Common myeloid progenitor, CD34-positive (primary cell): ENCODE measurements around the gene OTULIN.

Experiments
- CTCF ChIA-PET: fragments of 350-600 bp; sonication (Branson Sonifier 250); formaldehyde crosslinking; loops from one replicate; lab custom pipeline; 2021; ENCODE audit warnings: antibody characterized with exemption; lab: Charles Lee
- POLR2A ChIA-PET: fragments of 350-600 bp; sonication (Branson Sonifier 250); formaldehyde crosslinking; loops from one replicate; lab custom pipeline; 2021; ENCODE audit warnings: antibody characterized with exemption; lab: Charles Lee
- DNase-seq, 3 donors: peaks; one replicate each; pipeline versions ENCODE4 v3.0.0 to v3.0.0-alpha.2; 2013
- H3K27ac ChIP-seq, 2 experiments: 1 replicate in 1 of 2; 2 replicates in 1 of 2; pipeline ENCODE4 v1.7.0; 2013; ENCODE audit warnings: inconsistent platforms in 2 of 2, low read length in 2 of 2, mild to moderate bottlenecking in 2 of 2, low read depth in 1 of 2, moderate library complexity in 1 of 2; ENCODE audit not compliant: severe bottlenecking in 2 of 2, insufficient read depth in 1 of 2, poor library complexity in 1 of 2
- H3K27me3 ChIP-seq, 5 experiments: replicated peaks in 2 of 5; 1 replicate in 3 of 5; 2 replicates in 2 of 5; pipeline versions ENCODE4 v1.6.1 to v1.7.0; 2013; ENCODE audit warnings: low read length in 4 of 5, mild to moderate bottlenecking in 2 of 5, moderate library complexity in 2 of 5, inconsistent platforms in 1 of 5; ENCODE audit not compliant: insufficient read depth in 5 of 5, control insufficient read depth in 4 of 5
- H3K36me3 ChIP-seq, 4 experiments: 1 replicate in 2 of 4; 2 replicates in 2 of 4; pipeline versions ENCODE4 v1.6.1 to v1.7.0; 2013; ENCODE audit warnings: low read length in 3 of 4, control low read depth in 1 of 4, mild to moderate bottlenecking in 1 of 4; ENCODE audit not compliant: control insufficient read depth in 4 of 4, insufficient read depth in 4 of 4
- H3K4me1 ChIP-seq, 4 experiments: 1 replicate in 3 of 4; 2 replicates in 1 of 4; pipeline versions ENCODE4 v1.6.1 to v1.7.1; 2013; ENCODE audit warnings: low read length in 3 of 4, mild to moderate bottlenecking in 3 of 4, control low read depth in 1 of 4, inconsistent platforms in 1 of 4, moderate library complexity in 1 of 4; ENCODE audit not compliant: control insufficient read depth in 4 of 4, insufficient read depth in 4 of 4; ENCODE audit errors: control extremely low read depth in 1 of 4
- H3K4me3 ChIP-seq, 7 experiments: 1 replicate in 4 of 7; 2 replicates in 3 of 7; pipeline versions ENCODE4 v1.5.1 to v1.7.0; 2013; ENCODE audit warnings: mild to moderate bottlenecking in 7 of 7, low read length in 6 of 7, moderate library complexity in 6 of 7, inconsistent platforms in 2 of 7, low read depth in 2 of 7, control low read depth in 1 of 7; ENCODE audit not compliant: insufficient read depth in 4 of 7, control insufficient read depth in 1 of 7; ENCODE audit errors: extremely low read depth in 1 of 7
- H3K9me3 ChIP-seq, 5 experiments: 1 replicate in 4 of 5; 2 replicates in 1 of 5; pipeline versions ENCODE4 v1.6.1 to v1.7.1; 2013; ENCODE audit warnings: low read length in 4 of 5, mild to moderate bottlenecking in 2 of 5, inconsistent platforms in 1 of 5, low read depth in 1 of 5, moderate library complexity in 1 of 5; ENCODE audit not compliant: control insufficient read depth in 4 of 5, insufficient read depth in 2 of 5; ENCODE audit errors: control extremely low read depth in 1 of 5
- WGBS: methylation state at CpG from one replicate; pipeline ENCODE4 v1.1.5; 2013; ENCODE audit not compliant: insufficient coverage; 5-methylcytosine and 5-hydroxymethylcytosine counted together

OTULIN gene

DNA sequence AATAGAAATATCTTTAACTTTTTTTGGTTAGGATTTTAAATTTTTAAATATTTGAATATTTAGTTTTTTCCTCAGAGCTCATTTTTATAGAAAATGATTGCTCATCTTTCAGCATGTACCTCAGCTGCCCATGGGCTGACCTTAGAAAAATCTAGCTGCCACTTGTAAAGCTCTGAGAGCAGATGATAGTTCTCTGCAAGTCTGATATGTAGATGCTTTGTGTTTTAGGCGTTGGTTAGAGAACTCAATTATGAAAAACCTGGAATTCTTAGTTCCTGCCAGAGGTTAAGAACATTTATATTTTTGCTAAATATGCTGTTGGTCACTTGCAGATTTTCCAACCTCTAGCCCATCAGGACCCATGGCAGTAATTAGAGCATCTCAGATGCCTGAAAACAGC is 15.1 kb downstream of the OTULIN start:
- CTCF ChIA-PET = interaction anchor here (1.0 to 1.3 kb wide), 3 partner anchors 10 to 47 kb away, joined by 3 to 7 read pairs (median 5); no protein-coding TSS in a partner anchor

DNA sequence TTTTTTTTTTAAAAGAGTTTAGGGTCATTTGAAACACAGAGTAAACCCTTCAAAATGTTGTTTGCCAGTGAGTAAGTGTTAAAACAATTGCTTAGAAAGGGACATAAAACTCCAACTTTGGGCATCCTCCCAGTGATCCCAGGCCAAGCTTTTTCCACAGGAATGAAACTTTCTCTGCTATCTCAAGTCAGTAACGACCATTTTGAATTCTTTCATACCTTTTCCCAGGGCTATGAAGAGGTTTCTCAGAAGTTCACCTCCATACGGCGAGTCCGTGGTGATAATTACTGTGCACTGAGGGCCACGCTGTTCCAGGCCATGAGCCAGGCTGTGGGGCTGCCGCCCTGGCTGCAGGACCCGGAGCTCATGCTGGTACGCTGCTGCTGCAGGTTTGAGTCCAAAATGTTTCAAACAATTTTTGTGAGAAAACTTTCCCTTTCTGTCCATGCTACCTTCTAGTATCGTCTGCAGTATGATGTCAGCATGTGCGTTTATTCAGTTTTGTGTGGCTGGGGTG is 16.8 kb downstream of the OTULIN start:
- WGBS = 99% methylated on average over 8 of the region's 10 CpGs

More for the DNA sequence above, 15.1 kb downstream of the OTULIN start:
- POLR2A ChIA-PET = no interaction called here
- H3K36me3 ChIP-seq = peaks cover 4 to 48% (median 32%) of the 10 kb centered on the region in 4 experiments
- H3K4me3 ChIP-seq = no peak overlapping the region
- H3K27me3 ChIP-seq = no peaks in the 10 kb centered on the region
- no peak for DNase-seq
- peaks cover 16 to 37% (median 27%) of the 10 kb centered on the region in 4 experiments for H3K4me1 ChIP-seq
- H3K9me3 ChIP-seq = no peaks in the 10 kb centered on the region
- 88% methylated on average over 1 of the region's 1 CpG for WGBS
- H3K27ac ChIP-seq = no peak overlapping the region

DNA sequence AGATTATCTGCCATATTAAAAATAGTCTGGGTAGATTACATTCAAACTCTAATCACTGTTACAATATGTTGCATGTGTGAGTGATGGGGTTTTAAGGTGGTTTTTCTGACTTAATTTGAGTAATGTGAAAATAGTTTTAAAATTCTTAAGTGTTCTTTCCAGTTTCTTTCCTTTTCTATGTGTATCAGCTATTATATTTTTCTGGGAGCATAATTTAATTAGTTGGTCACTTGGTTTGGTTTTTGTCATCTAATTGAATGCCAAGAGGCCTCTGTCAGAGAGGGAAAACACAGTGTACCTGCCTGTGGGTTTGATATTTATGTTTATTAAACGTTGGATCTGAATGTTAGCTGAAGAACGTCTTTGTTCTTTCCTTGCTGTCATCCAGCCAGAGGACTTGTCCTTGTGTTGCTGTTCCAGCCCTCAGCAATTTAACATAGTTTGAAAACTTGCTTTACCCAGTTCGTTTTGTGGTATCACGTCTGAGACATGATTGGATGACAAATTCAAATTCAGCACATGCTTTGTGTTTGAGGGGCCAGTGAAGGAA is 19.5 kb downstream of the OTULIN start:
- 100% methylated on average over 2 of the region's 4 CpGs for WGBS
- Histone ChIP-seq H3K4me3 (no peak overlapping the region), H3K36me3 (peaks cover 17 to 74% (median 47%) of the 10 kb centered on the region in 4 experiments), H3K4me1 (peaks cover 0 to 2% (median 0%) of the 10 kb centered on the region in 4 experiments), H3K27me3 (no peaks in the 10 kb centered on the region), H3K27ac (no peak overlapping the region), H3K9me3 (no peaks in the 10 kb centered on the region)
- ChIA-PET CTCF (interaction anchor here (0.6 to 3.2 kb wide), 9 partner anchors 8 to 321 kb away, joined by 3 to 21 read pairs (median 11); no protein-coding TSS in a partner anchor), POLR2A (no interaction called here)
- DNase-seq = no peak

More for the DNA sequence above, 16.8 kb downstream of the OTULIN start:
- Histone ChIP-seq H3K4me1 (peaks cover 7 to 22% (median 10%) of the 10 kb centered on the region in 4 experiments), H3K27me3 (no peaks in the 10 kb centered on the region), H3K36me3 (peaks cover 4 to 51% (median 35%) of the 10 kb centered on the region in 4 experiments), H3K27ac (no peak overlapping the region), H3K4me3 (no peak overlapping the region), H3K9me3 (no peaks in the 10 kb centered on the region)
- CTCF ChIA-PET = interaction anchor here (0.6 to 1.7 kb wide), 4 partner anchors 11 to 702 kb away, joined by 3 to 5 read pairs (median 3); no protein-coding TSS in a partner anchor
- DNase-seq = no peak
- POLR2A ChIA-PET = no interaction called here

DNA sequence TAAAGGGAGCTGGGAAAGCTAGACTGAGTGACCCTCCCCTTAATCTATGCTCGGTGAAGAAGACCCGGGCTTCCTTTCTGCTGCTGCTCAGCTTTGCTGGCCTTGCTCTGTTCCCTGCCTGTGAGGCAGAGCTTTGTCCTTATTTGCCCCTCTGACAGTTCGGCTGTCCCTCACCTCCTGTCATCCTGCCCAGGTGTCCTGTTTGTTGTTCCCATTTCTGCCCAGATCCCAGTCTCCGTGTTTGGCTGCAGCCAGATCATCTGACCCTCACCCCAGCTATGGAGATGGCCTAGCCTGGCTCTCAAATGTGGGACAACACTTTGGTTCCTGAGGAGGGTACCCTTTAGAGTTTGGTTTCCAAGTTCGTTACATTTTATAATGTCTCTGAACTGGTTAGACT is 20.2 kb downstream of the OTULIN start:
- ChIA-PET CTCF (interaction anchor here (0.6 to 3.2 kb wide), 14 partner anchors 9 to 330 kb away, joined by 3 to 21 read pairs (median 6); no protein-coding TSS in a partner anchor), POLR2A (no interaction called here)
- Histone ChIP-seq H3K36me3 (peaks cover 24 to 75% (median 45%) of the 10 kb centered on the region in 4 experiments), H3K4me3 (no peak overlapping the region), H3K9me3 (peaks cover 0 to 2% (median under 1%) of the 10 kb centered on the region in 5 experiments), H3K4me1 (peaks cover 0 to 2% (median 0%) of the 10 kb centered on the region in 4 experiments), H3K27ac (no peak overlapping the region), H3K27me3 (no peaks in the 10 kb centered on the region)
- WGBS = 93% methylated on average over 4 of the region's 5 CpGs
- no peak for DNase-seq

DNA sequence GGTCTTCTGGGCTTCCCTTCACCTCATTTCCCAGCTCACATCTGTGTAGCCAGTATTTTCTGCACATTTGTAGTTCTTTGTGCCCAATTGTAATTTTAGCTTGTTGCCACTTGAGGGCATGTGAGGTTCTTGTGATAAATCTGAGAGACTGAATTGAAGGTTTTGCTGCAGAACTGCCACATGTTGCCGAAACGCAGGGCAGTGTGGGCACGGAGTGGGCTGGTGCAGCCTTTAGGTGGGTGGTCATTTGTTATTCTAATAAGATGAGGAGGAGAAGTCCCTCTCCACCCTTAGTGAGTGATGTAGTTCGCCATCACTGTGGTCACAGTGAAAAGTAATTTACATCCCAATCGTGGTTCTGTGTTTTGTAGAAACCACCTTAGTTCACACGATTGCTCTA is 21.2 kb downstream of the OTULIN start:
- Histone ChIP-seq H3K4me1 (peaks cover 0 to 2% (median 0%) of the 10 kb centered on the region in 4 experiments), H3K36me3 (peaks cover 30 to 77% (median 50%) of the 10 kb centered on the region in 4 experiments), H3K27ac (no peak overlapping the region), H3K4me3 (no peak overlapping the region), H3K27me3 (no peaks in the 10 kb centered on the region), H3K9me3 (peaks cover 4 to 10% (median 8%) of the 10 kb centered on the region in 5 experiments)
- POLR2A ChIA-PET = no interaction called here
- peak; percentile 32 to 69 (median 61) for DNase-seq
- WGBS = 56% methylated on average over 5 of the region's 6 CpGs
- CTCF ChIA-PET = interaction anchor here (0.6 to 3.2 kb wide), 20 partner anchors 9 to 346 kb away, joined by 3 to 21 read pairs (median 4); no protein-coding TSS in a partner anchor

DNA sequence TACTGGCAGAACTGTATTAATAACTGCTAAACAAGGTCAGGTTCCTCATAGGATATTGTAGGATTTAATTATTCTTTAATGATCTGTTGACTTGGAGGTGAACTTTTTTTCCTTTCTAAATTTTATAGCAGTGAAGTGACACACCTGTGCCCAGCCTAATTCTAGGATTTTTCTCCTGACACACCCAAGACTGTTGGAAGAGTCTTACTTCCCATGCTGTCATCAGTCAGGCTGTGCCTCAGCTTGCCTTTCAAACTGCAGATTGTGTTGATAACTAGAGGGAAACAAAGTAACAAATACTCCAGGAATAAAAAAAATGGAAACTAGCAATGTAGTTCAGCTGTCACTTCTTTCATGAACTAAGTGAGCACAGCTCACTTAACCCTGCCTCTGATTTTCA is 22.0 kb downstream of the OTULIN start:
- H3K36me3 ChIP-seq = peaks cover 34 to 77% (median 52%) of the 10 kb centered on the region in 4 experiments
- peaks cover 0 to 2% (median 0%) of the 10 kb centered on the region in 4 experiments for H3K4me1 ChIP-seq
- ChIA-PET CTCF (interaction anchor here (0.6 to 3.2 kb wide), 9 partner anchors 16 to 346 kb away, joined by 3 to 12 read pairs (median 4); no protein-coding TSS in a partner anchor), POLR2A (no interaction called here)
- H3K27me3 ChIP-seq = no peaks in the 10 kb centered on the region
- peaks cover 4 to 12% (median 8%) of the 10 kb centered on the region in 5 experiments for H3K9me3 ChIP-seq
- no peak overlapping the region for H3K27ac ChIP-seq
- DNase-seq = no peak
- H3K4me3 ChIP-seq = no peak overlapping the region
